ENCODE measurements around the gene LDLRAP1.

LDLRAP1 gene

DNA sequence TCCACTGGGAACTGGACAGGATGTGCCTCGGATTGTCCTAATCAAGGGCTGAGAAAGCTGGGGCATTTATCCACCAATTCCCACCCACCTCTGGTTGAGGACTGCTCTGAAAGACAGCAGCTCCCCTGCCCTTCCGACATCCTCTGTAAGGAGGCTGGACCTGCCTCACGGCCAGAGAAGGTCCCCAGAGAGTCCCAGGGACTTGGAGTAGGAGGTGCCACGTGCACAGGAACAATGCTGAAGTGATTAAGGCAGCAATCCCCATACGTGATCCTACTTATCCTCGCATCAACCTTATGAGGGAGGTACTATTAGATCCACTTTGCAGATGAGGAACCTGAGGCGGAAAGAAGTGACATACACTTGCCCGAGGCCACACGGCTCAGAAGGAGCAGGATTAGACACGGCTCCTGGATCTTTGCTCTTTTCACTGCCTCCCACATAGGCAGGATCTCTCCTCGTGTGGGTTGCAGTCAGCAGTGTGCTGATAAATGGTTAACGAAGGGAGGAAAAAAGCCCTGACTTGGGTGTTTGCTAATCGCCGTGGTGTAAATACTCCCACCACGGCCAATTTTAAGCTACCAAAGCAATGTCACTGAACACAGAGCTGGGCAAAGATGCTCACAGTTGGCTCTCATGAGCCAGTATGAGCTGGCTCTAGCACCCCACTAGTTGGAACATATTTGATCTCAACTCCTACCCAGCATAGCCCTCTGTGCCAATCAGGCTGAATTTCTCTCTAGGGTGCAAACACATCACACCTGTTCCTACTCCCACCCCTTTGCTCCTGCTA is 18.6 kb upstream of the LDLRAP1 start:
- TF ChIP-seq, protein P1, sequence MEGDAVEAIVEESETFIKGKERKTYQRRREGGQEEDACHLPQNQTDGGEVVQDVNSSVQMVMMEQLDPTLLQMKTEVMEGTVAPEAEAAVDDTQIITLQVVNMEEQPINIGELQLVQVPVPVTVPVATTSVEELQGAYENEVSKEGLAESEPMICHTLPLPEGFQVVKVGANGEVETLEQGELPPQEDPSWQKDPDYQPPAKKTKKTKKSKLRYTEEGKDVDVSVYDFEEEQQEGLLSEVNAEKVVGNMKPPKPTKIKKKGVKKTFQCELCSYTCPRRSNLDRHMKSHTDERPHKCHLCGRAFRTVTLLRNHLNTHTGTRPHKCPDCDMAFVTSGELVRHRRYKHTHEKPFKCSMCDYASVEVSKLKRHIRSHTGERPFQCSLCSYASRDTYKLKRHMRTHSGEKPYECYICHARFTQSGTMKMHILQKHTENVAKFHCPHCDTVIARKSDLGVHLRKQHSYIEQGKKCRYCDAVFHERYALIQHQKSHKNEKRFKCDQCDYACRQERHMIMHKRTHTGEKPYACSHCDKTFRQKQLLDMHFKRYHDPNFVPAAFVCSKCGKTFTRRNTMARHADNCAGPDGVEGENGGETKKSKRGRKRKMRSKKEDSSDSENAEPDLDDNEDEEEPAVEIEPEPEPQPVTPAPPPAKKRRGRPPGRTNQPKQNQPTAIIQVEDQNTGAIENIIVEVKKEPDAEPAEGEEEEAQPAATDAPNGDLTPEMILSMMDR (IDR thresholded peaks at IDR 0.05; ENCODE audit: control extremely low read depth, extremely low read depth, low read depth, missing control alignments): no peak
- no peak for DNase-seq (ENCODE audit: extremely low spot score)
- CTCF ChIA-PET: interaction anchor here (1.3 kb wide), 1 partner anchor 11 kb away, joined by 3 read pairs; no protein-coding TSS in a partner anchor
- POLR2A ChIA-PET: no interaction called here

DNA sequence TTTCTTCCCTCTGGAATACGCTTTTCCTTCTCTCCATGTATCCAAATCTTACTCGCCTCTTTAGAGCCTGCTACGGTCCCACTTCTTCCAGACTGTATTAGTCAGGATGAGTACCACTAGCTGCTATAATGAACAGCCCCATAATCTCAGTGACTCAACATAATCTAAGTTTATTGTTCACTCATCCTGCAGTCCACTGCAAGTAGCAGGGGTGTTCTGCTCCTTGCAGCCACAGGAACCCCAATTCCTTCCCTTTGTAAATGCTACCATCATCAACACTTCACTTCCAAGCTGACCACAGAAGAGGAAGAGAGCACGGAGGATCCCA is 18.1 kb upstream of the LDLRAP1 start:
- CTCF ChIA-PET: interaction anchor here (1.3 kb wide), 1 partner anchor 12 kb away, joined by 3 read pairs; no protein-coding TSS in a partner anchor
- no peak for DNase-seq (ENCODE audit: extremely low spot score)
- TF ChIP-seq, protein P1 (IDR thresholded peaks at IDR 0.05; ENCODE audit: control extremely low read depth, extremely low read depth, low read depth, missing control alignments): no peak
- POLR2A ChIA-PET: no interaction called here

DNA sequence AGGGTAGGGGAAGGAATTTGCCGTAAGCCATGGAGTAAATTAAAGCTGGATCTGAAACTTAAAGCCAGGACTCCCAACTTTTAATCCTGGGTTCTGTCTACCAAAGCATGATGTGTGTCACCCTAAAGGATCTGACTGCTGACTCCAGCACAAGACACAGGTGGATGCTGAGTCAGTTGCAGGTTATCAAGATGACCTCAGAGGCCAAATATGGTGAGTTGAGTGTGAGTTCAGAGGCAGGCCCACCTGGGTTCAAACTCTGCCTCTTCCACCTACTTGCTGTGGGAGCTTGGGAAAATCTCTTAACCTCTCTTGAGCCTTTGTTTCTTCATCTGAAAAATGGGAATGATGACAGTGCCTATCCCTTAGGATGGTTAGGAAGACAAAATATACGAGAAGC is 16.7 kb upstream of the LDLRAP1 start:
- no peak for DNase-seq (ENCODE audit: extremely low spot score)
- CTCF ChIA-PET: no interaction called here
- TF ChIP-seq, protein P1 (IDR thresholded peaks at IDR 0.05; ENCODE audit: control extremely low read depth, extremely low read depth, low read depth, missing control alignments): no peak
- POLR2A ChIA-PET: no interaction called here

DNA sequence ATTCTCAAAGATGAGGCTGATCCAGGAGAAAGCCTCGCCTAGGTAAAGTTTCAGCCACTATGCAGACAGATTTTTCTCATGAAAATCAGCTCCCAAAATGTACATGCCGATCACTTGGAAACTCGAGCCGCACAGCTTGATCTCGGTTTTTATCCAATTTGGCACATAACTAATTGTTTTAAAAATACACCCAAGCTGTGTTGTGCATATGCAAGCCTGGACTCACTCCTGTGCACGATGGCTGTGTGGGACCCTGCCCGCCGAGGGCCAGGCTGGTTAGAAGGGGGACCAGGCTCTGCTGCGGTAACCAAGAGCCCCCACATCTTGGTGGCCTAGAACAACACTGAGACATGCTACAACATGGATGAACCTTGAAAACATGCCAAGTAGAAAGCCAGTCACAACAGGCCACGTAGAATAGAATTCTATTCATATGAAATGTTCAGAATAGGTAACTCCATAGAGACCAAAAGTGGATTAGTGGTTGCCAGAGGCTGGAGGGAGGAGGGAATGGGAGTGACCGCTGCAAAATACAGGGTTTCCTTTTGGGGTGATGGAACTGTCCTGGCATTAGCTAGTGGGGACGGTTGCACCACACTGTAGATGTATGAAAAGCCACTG is 16.1 kb upstream of the LDLRAP1 start:
- TF ChIP-seq, protein P1 (IDR thresholded peaks at IDR 0.05; ENCODE audit: control extremely low read depth, extremely low read depth, low read depth, missing control alignments): no peak
- POLR2A ChIA-PET: no interaction called here
- no peak for DNase-seq (ENCODE audit: extremely low spot score)
- CTCF ChIA-PET: no interaction called here

DNA sequence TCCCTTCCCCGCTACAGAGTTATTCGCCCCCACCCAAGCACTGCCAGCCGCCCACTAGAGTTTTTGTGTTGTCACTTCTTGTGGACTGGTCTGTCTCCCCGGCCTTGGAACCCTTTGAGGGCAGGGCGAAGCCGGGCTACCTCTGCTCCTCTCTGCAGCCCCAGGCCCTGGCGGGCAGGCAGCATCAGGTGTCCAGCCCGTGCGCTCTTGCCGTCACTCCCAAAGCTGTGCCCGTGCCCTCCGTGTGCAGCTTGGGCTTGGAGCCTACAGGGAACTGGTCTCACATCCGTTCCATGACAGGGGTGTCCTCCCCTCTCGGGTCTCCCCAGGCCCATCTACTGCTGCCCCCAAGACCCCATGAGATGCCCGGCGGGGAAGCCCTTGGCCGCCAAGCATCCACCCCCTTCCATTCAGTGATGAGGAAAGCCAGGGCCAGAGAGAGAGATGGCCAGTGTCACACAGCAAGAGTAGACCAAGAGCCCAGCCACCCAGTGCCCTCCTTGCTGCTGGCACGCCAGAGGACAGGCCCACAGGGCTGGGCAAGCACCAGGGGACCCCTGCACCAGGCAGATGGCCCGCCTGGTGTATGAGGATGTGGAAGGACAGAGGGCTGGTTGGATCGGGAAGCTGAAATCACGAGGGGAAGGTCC is 15.3 kb upstream of the LDLRAP1 start:
- TF ChIP-seq, protein P1 (IDR thresholded peaks at IDR 0.05; ENCODE audit: control extremely low read depth, extremely low read depth, low read depth, missing control alignments): no peak

DNA sequence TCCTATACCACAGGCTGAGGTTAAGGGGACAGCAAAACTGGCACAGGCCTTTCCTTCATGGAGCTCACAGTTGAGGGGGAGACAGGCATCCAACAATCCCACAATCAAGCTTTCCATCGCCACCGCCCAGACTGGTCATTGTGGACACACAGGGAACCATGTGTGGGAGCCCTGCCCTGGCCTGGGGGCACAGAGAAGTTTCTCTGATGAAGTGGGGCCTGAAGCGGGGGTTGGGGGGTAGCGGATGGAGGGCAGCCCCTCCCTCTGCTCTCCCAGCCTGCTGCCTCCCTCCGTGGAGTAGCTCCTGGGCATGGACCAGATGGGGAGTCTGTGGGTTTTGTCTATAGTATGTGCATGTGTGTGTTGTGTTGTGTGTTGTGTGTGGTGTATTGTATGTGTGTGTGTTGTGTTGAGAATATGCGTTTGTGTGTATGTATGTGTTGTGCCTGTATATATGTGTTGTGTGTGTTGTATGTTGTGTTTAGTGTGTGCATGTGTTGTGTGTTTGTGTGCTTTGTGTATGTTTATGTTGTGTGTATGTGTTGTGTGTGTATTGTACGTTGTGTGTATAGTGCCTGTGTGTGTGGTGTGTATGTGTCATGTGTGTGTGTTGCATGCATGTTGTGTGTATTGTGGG is 14.4 kb upstream of the LDLRAP1 start:
- CTCF ChIA-PET: interaction anchor here (1.2 kb wide), 1 partner anchor 10 kb away, joined by 5 read pairs; no protein-coding TSS in a partner anchor
- TF ChIP-seq, protein P1 (IDR thresholded peaks at IDR 0.05; ENCODE audit: control extremely low read depth, extremely low read depth, low read depth, missing control alignments): no peak
- no peak for DNase-seq (ENCODE audit: extremely low spot score)
- POLR2A ChIA-PET: no interaction called here

More for the DNA sequence above, 15.3 kb upstream of the LDLRAP1 start:
- CTCF ChIA-PET: interaction anchor here (1.2 kb wide), 1 partner anchor 9 kb away, joined by 5 read pairs; no protein-coding TSS in a partner anchor
- DNase-seq (ENCODE audit: extremely low spot score): no peak
- POLR2A ChIA-PET: no interaction called here
